ENCODE data around the gene PNRC2.

The PNRC2 gene

DNA sequence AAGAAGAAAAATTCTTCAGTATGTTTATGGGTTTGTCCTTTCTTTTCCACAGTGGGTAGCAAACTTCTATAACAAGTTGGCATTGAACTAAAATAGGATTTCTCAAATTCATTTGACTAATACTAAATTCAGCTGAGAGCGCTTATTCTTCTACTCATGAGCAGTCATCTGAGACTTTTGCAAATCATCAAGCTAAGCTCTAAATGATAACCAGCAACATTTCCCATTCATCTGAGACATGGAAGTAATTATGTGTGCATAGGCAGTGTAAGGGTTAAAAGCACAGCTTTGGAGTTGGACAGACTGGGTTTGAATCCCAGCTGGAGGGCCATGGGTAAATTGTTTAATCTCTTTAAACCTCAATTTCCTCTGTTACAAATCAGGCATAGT, 28.1 kb upstream of the PNRC2 start:
- no peak for DNase-seq
- no peak overlapping the region for H3K27ac ChIP-seq (ENCODE audit: low read length)
- no peaks in the 10 kb centered on the region for H3K27me3 ChIP-seq (replicated peaks; ENCODE audit: insufficient read depth, low read length)
- no peaks in the 10 kb centered on the region for H4K20me1 ChIP-seq (ENCODE audit: insufficient read depth, low read length)
- H3K4me3 ChIP-seq (ENCODE audit: low read length): no peak overlapping the region
- no peaks in the 10 kb centered on the region for H3K79me2 ChIP-seq (ENCODE audit: low read length)
- no peaks in the 10 kb centered on the region for H3F3A ChIP-seq (ENCODE audit: insufficient read depth, low read length)
- no peaks in the 10 kb centered on the region for H3K9me3 ChIP-seq (replicated peaks; ENCODE audit: insufficient read depth, low read length)
- no peak overlapping the region for H3K9ac ChIP-seq (ENCODE audit: low read length)
- H3K36me3 ChIP-seq (replicated peaks; ENCODE audit: insufficient read depth, low read length): no peaks in the 10 kb centered on the region
- no peak overlapping the region for H2AFZ ChIP-seq (ENCODE audit: low read length)
- no peak overlapping the region for H3K4me2 ChIP-seq (ENCODE audit: low read depth, low read length)
- H3K9me2 ChIP-seq (replicated peaks; ENCODE audit: insufficient read depth, low read length): no peaks in the 10 kb centered on the region
- TF ChIP-seq, protein P1, sequence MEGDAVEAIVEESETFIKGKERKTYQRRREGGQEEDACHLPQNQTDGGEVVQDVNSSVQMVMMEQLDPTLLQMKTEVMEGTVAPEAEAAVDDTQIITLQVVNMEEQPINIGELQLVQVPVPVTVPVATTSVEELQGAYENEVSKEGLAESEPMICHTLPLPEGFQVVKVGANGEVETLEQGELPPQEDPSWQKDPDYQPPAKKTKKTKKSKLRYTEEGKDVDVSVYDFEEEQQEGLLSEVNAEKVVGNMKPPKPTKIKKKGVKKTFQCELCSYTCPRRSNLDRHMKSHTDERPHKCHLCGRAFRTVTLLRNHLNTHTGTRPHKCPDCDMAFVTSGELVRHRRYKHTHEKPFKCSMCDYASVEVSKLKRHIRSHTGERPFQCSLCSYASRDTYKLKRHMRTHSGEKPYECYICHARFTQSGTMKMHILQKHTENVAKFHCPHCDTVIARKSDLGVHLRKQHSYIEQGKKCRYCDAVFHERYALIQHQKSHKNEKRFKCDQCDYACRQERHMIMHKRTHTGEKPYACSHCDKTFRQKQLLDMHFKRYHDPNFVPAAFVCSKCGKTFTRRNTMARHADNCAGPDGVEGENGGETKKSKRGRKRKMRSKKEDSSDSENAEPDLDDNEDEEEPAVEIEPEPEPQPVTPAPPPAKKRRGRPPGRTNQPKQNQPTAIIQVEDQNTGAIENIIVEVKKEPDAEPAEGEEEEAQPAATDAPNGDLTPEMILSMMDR (IDR thresholded peaks at IDR 0.05; ENCODE audit: low read length): no peak
- TF ChIP-seq EZH2 (optimal IDR thresholded peaks at IDR 0.05; ENCODE audit: low read depth, low read length) (no peak), EZH2phosphoT487 (IDR thresholded peaks at IDR 0.05; ENCODE audit: low read length) (no peak)
- H3K4me1 ChIP-seq (ENCODE audit: low read length): no peaks in the 10 kb centered on the region

DNA sequence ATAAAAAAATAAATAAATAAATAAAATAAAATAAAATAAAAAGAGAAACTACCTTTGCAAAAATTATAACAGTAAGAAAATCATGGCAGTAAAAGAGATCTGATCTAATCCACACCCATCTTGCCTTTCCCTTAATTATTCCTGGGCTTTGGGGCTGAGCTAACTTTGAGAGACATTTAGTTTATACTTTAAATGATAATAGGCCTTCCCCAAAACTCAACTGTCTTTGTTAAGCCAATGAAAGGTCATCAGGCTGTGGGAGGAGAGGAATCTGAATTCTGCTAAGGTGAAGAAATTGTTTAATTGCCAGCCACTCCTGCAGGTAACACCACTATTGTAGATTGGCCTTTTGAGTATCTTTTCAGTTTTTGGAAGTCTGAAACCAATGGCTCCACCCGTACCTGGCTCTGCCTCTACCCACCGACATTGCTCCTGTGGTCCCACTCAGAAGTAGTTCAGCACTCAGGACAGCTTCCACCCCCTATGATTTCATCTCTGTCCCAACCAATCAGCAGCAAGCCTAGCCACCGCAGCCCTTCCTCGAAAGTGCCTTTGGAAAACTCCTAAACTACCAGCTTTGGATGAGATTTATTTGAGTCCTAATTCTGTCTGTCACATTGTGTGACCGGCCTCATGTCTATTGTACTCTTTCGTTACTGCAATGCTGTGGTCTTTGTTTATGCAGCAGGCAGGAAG, 23.0 kb upstream of the PNRC2 start:
- no peak for TF ChIP-seq EZH2phosphoT487 (IDR thresholded peaks at IDR 0.05; ENCODE audit: low read length)
- TF ChIP-seq EZH2 (optimal IDR thresholded peaks at IDR 0.05; ENCODE audit: low read depth, low read length): no peak
- TF ChIP-seq, protein P1 (IDR thresholded peaks at IDR 0.05; ENCODE audit: low read length): no peak
- Histone ChIP-seq H3F3A (ENCODE audit: insufficient read depth, low read length) (no peaks in the 10 kb centered on the region), H3K4me3 (ENCODE audit: low read length) (no peak overlapping the region), H3K9me3 (replicated peaks; ENCODE audit: insufficient read depth, low read length) (no peaks in the 10 kb centered on the region), H4K20me1 (ENCODE audit: insufficient read depth, low read length) (no peaks in the 10 kb centered on the region), H3K27me3 (replicated peaks; ENCODE audit: insufficient read depth, low read length) (no peaks in the 10 kb centered on the region), H3K79me2 (ENCODE audit: low read length) (no peaks in the 10 kb centered on the region), H3K9me2 (replicated peaks; ENCODE audit: insufficient read depth, low read length) (no peaks in the 10 kb centered on the region), H3K27ac (ENCODE audit: low read length) (no peak overlapping the region), H3K4me2 (ENCODE audit: low read depth, low read length) (no peak overlapping the region), H3K9ac (ENCODE audit: low read length) (no peak overlapping the region), H2AFZ (ENCODE audit: low read length) (no peak overlapping the region), H3K36me3 (replicated peaks; ENCODE audit: insufficient read depth, low read length) (no peaks in the 10 kb centered on the region), H3K4me1 (ENCODE audit: low read length) (no peaks in the 10 kb centered on the region)
- DNase-seq: no peak

DNA sequence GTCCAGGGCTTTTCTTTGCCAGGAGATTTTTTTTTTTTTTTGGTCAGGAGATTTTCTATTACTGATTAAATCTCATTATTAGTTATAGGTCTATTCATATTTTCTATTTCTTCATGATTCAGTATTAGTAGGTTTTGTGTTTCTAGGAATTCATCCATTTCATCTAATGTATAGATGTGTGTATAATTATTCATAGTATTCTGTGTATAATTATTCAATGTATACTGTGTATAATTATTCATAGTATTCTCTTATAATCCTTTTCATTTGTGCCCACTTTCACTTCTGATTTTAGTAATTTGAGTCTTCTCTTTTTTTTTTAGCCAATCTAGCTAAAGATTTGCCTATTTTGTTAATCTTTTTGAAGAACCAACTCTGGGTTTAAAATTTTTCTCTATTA, 12.3 kb upstream of the PNRC2 start:
- Histone ChIP-seq H4K20me1 (ENCODE audit: insufficient read depth, low read length) (no peaks in the 10 kb centered on the region), H3F3A (ENCODE audit: insufficient read depth, low read length) (no peaks in the 10 kb centered on the region), H3K27me3 (replicated peaks; ENCODE audit: insufficient read depth, low read length) (no peaks in the 10 kb centered on the region), H3K9me3 (replicated peaks; ENCODE audit: insufficient read depth, low read length) (no peaks in the 10 kb centered on the region), H3K36me3 (replicated peaks; ENCODE audit: insufficient read depth, low read length) (no peaks in the 10 kb centered on the region), H3K4me2 (ENCODE audit: low read depth, low read length) (no peak overlapping the region), H2AFZ (ENCODE audit: low read length) (no peak overlapping the region), H3K9ac (ENCODE audit: low read length) (no peak overlapping the region), H3K27ac (ENCODE audit: low read length) (no peak overlapping the region), H3K4me3 (ENCODE audit: low read length) (no peak overlapping the region), H3K9me2 (replicated peaks; ENCODE audit: insufficient read depth, low read length) (no peaks in the 10 kb centered on the region), H3K79me2 (ENCODE audit: low read length) (no peaks in the 10 kb centered on the region), H3K4me1 (ENCODE audit: low read length) (no peaks in the 10 kb centered on the region)
- TF ChIP-seq, protein P1 (IDR thresholded peaks at IDR 0.05; ENCODE audit: low read length): no peak
- TF ChIP-seq EZH2phosphoT487 (IDR thresholded peaks at IDR 0.05; ENCODE audit: low read length): no peak
- TF ChIP-seq EZH2 (optimal IDR thresholded peaks at IDR 0.05; ENCODE audit: low read depth, low read length): no peak
- no peak for DNase-seq

Measured in MM.1S (cell line).